Left renal cortex interstitium (tissue), 4 donors: ENCODE data around the gene ARHGEF11. TPM values are rescaled to one million over a fixed set of nuclear protein-coding genes. Genes with fewer than 3 reads are reported as not detected.

Experiments used
- DNase-seq, 4 donors: peaks; one replicate each; pipeline ENCODE4 v3.0.0-alpha.2; 2013; ENCODE audit warnings: low read depth in 4 of 4, low spot score in 2 of 4, missing footprints in 1 of 4
- polyA plus RNA-seq, 4 donors: library from polyadenylated mRNA; unstranded; fragments of 120-200 nt; gene quantifications; one replicate each; pipeline ENCODE4 v1.2.1, GENCODE V29; 2013; ENCODE audit not compliant: insufficient read length in 4 of 4

ARHGEF11 gene
- polyA plus RNA-seq, 4 donors, result 27.7 to 43.4 (median 36.3) TPM

DNA sequence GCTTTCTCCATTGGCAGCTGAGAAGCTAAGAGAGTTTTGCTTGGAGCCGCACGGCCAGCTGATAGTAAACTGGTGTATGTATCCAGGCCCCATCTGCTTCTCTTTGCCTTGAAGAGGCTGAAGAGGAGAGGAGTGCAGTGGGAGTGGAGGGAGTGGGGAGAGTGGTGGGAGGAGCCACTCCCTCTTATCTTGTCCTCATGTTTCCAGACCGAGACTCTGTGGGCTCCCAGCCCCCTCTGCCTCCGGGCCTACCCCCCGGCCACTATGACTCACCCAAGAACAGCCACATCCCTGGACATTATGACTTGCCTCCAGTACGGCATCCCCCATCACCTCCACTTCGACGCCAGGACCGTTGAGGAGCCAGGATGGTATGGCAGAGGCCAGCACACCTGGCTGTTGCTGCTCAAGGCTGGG, 131.1 kb downstream of the ARHGEF11 start:
- no peak for DNase-seq

DNA sequence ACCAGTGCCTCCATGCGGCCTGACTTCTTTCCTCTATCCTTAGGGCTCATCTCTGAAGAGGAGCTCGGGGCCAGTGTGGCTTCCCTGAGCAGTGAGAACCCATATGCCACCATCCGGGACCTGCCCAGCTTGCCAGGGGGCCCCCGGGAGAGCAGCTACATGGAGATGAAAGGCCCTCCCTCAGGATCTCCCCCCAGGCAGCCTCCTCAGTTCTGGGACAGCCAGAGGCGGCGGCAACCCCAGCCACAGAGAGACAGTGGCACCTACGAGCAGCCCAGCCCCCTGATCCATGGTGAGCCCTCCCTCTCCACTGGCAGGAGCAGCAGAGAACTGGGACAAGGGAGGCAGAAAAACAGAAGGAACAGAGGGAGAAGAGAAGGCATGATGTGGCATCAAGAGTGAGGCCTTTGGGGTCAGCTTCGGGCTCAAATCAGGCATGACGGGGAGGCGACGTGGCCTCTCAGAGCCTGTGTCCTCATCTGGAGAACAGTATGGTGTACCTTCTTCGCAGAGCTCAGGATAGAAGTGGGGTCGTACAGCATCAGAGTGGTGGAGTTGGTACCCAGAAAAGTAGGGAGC, 131.6 kb downstream of the ARHGEF11 start:
- no peak for DNase-seq

DNA sequence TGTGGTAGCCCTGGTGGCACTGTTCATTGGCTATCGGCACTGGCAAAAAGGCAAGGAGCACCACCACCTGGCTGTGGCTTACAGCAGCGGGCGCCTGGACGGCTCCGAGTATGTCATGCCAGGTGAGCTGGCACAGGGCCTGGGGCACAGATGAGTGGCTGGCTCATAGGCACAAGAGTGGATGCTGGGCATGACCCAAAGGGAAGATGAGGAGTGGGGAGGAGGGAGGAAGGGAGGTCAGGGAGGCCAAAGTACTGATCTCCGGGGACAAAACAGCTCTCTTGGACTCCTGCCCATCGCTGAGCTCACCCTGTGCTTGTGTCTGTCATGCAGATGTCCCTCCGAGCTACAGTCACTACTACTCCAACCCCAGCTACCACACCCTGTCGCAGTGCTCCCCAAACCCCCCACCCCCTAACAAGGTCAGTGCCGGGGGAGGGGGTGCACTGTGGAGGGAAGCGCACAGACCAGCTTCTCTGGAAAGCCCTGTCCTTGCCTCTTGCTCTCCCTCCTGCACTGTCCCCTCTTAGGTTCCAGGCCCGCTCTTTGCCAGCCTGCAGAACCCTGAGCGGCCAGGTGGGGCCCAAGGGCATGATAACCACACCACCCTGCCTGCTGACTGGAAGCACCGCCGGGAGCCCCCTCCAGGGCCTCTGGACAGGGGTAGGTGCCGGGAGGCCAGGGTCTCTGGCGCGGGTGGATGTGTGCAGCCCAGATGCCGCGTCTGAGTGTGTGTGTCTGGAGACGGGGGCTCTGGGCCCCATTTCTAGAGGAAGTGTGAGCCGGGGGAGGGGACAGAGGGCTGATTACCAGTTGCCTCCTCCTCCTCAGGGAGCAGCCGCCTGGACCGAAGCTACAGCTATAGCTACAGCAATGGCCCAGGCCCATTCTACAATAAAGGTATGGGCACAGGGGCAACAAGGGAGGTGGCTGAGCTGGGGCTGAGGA, 132.4 kb downstream of the ARHGEF11 start:
- DNase-seq, result no peak

DNA sequence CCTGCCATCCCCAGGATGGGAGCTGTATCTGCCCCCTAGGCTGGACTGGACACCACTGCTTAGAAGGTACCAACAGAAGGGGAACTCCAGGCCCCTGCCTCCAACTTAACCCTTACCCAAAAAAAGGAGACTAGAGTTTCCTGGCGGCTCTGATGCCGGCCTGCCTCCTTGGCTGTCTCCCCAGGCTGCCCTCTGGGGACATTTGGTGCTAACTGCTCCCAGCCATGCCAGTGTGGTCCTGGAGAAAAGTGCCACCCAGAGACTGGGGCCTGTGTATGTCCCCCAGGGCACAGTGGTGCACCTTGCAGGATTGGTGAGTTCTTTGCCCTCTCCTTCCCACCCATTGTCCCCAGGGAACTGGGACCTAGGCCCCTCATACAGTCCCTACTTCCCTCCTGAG, 133.2 kb downstream of the ARHGEF11 start:
- no peak for DNase-seq

DNA sequence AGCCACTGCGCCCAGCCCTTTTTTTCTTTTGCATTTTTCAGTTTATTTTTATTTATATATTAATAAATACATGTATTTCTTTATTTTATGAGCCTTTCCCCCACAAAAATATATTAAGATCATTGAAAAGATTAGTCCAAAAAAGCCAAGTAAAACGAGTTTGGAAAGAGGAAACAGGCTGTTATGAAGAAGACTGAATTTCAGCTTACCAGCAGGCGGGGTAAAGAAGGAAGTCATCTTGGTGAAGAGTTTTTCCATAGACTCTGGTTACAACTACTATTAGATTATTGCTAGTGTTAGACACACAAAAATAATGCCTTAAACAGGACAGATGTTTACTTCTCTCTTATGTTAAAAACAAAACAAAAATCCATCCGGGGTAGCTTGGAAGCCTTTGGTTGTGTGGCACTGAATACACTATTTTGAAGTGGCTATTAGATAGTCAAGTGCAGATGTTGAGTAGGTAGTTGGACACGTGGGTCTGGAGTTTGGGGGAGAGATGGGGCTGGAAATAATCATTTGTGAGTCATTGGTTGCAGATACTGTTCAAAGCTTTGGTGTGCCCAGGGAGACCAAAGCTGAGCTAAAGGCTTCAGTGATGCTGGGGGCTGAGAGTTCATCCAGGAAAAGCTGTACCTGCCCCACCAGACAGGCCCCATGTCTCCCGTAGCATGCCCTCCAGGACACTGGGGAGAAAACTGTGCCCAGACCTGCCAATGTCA, 133.8 kb downstream of the ARHGEF11 start:
- DNase-seq, result no peak

DNA sequence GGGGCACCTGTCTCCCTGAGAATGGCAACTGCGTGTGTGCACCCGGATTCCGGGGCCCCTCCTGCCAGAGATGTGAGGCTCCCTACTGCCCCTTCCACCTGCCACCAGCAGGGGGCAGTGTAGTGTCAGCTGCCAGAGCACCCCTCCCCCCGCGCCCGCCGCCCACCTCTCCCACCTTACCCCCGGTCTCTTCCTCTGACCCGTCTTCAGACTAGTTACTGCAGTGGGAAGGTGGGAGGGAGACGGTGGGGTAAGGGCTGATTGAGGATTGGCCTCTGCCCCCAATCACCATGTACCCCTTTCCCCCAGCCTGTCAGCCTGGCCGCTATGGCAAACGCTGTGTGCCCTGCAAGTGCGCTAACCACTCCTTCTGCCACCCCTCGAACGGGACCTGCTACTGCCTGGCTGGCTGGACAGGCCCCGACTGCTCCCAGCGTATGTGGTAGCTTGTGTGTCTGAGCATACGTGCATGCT, 135.2 kb downstream of the ARHGEF11 start:
- no peak for DNase-seq

DNA sequence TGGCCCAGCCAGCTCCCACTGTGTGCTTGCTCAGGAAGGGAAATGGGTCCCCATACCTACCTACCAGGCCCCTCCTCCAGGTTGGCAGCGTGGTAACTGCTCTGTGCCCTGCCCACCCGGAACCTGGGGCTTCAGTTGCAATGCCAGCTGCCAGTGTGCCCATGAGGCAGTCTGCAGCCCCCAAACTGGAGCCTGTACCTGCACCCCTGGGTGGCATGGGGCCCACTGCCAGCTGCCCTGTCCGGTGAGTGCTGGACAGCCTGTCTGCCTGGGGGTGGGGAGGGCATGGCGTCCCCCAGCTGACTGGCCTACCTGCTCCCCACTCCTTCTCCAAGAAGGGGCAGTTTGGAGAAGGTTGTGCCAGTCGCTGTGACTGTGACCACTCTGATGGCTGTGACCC, 135.9 kb downstream of the ARHGEF11 start:
- DNase-seq, result no peak

DNA sequence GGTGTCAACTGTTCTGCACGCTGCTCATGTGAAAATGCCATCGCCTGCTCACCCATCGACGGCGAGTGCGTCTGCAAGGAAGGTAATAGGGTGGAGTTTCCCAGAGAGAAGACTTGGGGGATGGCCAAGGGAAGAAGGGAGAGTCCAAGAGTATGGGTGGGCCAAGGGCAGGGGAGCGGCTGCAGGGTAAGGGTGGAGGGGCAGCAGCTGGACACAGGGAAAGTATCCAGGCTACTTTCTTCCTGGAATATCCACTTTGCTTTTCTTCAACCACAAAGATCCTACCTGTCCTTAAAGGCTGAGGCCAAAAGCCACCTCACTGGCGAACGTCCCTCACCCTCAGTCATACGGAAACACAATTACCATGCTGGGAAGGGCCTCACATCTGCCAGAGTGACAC, 136.6 kb downstream of the ARHGEF11 start:
- DNase-seq, result no peak

DNA sequence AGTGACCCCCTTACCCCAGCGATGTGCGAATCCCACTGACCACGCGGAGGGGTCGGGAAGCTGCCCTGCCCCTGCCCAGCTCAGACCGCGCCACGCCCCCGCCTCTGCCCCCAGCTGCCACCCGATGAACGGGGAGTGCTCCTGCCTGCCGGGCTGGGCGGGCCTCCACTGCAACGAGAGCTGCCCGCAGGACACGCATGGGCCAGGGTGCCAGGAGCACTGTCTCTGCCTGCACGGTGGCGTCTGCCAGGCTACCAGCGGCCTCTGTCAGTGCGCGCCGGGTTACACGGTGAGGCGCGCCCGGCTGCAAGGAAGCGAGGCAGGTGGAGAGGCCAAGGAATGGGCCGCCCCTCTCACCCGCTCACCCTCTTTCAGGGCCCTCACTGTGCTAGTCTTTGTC, 137.0 kb downstream of the ARHGEF11 start:
- no peak for DNase-seq

DNA sequence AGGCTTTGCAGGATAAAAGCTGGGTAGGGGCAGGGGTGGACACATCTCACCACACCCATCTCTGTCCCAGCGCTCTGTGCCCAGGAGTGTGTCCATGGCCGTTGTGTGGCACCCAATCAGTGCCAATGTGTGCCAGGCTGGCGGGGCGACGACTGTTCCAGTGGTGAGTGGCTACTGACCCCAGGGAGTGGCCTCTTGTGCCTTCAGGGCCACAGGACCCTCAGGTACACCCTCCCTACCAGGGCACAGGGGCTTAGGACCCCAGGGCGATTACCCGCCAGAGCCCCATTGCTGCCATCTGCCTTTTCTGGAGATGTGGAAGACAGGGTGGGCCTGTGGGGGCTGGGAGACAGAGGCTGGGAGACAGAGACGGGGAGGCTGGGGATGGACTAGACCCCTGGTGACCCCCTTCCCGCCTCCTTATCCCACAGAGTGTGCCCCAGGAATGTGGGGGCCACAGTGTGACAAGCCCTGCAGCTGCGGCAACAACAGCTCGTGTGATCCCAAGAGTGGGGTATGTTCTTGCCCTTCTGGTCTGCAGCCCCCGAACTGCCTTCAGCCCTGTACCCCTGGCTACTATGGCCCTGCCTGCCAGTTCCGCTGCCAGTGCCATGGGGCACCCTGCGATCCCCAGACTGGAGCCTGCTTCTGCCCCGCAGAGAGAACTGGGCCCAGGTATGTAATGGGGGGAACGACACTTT, 139.2 kb downstream of the ARHGEF11 start:
- DNase-seq, result no peak

DNA sequence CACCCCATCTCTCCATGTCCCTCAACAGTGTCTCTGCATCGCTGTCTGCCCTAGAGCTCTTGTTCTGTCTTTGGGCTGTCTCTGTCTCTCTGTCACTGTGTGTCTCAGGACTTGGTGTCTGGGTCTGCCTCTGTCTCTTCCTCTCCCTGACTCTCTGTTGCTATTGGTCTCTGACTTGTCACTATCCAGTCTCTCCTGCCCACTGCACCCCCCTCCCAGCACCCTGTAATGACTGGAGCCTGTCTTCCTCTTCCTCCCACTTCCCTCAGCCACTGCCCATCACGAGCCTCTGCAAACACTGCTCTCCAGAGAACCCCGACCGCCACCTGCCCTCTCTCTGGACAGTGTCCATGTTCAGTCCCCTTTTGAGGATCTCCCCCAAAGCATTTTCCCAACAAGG, 139.9 kb downstream of the ARHGEF11 start:
- no peak for DNase-seq

DNA sequence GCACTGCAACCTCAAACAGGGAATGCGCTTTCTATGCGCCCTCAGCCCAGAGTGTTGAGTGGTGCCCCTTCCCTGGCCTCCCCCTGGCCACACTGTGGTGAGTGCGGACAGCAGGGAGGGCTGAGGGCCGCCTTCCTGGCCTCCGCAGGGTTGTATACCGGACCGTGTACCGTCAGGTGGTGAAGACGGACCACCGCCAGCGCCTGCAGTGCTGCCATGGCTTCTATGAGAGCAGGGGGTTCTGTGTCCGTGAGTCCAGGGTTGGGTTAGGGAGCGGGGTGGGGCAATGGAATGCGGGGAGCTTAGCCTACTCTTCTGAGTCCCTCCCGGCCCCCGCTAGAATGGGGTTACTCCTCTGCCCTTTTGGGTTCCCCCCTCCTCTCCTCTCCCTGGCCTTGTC, 140.4 kb downstream of the ARHGEF11 start:
- DNase-seq, result no peak

DNA sequence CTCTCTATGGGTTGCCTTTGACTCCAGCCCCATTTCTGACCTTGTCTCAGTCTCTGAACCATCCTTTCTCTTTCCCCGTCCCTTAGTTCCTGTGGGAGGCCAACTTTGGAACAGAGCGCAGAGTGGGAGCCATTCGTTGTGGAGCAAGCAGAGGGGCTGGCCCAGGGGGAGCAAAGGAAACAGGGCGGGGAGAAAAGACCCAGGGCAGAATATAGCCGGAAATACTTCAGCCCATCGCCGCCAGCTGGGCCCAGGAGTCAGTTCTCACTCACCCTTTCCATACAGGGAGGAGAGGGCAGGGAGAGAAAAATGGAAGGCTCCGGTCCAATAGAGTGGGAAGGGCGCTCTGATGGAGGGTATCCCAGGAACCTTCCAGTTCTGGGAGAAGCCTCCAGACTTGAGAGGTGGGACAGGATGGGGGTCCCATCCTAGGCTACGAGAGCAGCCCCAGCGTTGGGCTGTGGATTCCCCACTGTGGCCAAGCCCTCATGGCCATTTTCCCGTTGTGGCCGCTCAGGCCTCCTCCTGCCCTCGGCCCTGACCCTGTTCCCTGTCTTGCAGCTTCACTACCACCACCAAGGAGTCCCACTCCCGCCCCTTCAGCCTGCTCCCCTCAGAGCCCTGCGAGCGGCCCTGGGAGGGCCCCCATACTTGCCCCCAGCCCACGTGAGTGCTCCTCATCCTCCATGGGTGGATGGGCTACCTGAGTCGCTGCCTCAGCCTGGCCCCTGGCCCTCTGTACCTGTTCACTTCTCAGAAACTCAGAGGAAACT, 141.2 kb downstream of the ARHGEF11 start:
- no peak for DNase-seq

DNA sequence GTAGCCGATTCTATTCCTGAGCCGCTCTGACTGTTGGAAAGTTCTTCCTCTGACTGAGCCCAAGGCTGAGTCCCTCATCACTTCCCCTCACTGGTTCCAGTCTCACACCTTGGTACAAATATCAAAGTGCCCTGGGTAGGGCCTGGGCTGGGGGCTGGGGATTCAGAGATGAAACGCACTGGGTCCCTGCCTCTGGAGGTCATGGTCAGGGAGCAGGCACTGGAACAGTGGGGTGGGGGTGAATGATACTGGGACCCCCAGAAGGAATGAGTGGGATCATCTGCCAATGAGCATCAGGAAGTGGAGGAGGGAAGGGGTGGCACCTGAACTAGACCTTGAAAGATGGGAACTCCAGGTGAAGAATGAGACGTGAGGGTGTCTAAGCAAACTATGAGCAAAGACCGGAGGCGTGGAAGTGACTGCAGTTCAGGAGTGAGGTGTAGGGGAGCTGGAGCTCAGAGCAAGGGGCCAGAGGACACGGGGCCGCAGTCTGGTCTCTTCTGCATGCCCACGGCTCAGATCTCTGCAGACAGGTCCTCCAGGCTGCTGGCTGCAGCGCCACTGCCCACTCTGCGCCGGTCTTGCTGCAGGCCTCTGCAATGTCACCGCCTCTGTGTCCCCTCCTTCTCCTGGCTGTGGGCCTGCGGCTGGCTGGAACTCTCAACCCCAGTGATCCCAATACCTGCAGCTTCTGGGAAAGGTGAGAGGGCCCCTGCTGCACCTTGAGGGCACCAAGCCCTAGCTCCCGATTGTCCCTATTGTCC, 142.0 kb downstream of the ARHGEF11 start:
- DNase-seq, result no peak

DNA sequence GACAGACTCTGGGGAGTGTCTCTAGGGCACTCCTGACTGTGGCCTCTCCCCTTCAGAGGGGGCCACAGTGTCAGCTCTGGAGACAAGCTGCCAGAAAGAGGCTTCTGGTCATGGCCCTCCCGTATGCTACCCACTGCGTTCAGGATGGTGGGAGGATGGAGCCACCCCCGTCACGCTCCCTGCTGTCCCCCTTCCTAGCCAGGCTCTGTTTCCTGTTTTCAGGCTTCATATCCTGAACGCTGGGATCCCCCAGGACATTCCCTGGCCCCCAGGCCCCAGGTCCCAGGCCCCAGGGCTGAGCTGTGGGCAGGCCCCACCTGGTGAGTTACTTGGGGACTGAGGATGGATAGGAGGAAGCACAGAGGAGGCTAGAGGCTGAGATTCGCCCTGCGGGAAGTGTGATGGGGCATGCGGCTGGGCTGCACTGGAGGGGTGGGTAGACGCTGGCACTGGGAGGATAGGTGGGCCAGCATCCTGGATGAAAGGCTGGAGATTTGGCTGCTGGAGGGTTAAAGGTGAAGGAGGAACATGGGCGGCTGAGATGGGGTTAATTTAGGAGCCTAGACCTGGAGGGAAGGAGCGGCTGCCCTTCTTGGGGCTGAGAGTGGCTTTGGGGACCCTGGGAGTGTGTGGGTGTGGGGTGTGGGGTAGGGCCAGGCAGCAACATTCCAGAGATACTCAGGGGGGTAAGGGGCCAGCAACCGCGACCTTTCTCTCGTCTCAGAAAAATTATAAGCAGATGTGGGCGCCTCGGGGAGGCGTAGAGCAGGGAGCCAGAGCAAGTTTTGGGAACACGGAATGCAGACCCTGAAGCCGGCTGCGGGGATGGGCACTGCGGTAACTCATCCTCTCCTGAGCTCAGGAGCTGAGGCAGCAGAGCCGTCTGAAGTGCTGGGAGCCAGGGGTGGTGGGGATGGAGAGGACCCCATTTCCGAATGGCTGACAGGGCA, 143.3 kb downstream of the ARHGEF11 start:
- no peak for DNase-seq

DNA sequence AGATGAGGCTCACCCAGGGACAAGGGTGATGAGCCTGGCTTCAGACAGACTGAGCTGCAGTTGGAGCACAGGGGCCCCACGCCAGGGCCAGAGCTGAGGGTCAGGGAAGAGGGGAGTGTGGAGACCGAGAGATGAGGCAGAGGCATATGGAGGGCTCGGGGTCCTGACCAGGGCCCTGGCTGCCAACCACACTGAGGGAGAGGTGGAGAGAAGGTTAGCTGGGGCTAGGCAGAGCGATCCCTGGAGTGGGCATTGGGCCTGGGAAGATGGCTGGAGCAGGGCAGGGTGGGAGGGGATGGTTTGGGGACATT, 144.0 kb downstream of the ARHGEF11 start:
- no peak for DNase-seq

DNA sequence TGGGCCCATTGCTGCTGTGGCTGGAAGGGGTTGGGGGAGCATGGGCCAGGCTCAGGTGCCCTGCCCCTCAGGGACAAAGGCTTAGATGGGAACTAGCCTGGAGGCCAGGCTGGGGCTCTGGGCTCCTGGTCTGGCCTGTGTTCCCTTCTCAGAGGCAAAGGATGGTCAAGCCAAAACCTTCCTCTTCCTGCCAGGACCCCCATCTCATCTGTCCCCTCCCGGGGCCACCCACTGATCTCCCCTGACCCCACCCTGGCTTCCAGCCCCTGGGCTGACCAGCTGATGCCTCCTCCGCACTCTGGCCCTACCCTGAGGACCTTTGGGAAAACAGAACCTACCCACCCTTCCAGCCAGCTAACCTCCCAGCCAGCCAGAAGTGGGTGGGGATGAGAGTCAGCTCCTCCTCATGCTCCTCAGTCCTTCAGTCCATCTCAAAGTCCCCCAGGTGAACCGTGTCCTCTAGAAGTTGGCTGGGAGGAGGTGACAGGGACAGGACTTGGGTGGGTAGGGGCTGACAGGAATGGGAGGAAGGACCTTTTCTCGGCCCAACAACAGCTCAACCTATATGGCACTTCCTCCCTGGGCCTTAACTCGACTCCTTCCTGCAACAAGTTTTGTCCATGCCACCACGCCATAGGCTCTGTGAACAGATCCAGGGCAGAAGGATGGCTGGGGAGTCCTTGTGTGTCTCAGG, 144.5 kb downstream of the ARHGEF11 start:
- no peak for DNase-seq
